KBM-7 (cell line): ENCODE results near the gene ETV7.
"Not testable (repeated sequence)": the region's sequence is repeated elsewhere in the genome, so short reads cannot be mapped to it uniquely, and the experiment has no call there.

Experiments used
- DNase-seq: peaks from one replicate; pipeline ENCODE4 v3.0.0-alpha.2; 2015
- in situ Hi-C: fragments of 300-500 bp; cut with MboI; formaldehyde crosslinking; loops from 2 replicates; pipeline ENCODE4 v1.14.3; 2020; ENCODE audit warnings: low sequenced_read_pairs, low pct_unique_long_range_greater_than_20kb, mixed read lengths

ETV7 gene

DNA sequence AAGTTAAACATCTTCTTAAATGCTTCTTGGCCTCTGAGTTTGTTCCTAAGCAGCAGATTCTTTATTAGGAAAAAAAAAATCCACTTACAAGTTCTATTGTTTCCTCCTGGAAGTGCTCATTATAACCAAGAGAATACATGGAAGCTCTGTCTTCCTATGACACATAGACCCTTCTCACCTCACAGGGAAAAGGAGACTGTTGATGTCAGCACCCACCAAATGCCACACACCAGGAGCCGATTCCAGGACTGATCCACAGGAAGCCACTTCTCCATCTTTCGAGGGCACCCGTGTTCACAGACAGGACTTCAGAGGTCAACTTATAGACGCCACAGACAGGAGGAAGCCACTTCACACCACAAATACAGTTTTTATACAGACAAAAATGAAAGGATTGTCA, 37.4 kb downstream of the ETV7 start:
- DNase-seq: no peak
- in situ Hi-C loops: no loop called here

DNA sequence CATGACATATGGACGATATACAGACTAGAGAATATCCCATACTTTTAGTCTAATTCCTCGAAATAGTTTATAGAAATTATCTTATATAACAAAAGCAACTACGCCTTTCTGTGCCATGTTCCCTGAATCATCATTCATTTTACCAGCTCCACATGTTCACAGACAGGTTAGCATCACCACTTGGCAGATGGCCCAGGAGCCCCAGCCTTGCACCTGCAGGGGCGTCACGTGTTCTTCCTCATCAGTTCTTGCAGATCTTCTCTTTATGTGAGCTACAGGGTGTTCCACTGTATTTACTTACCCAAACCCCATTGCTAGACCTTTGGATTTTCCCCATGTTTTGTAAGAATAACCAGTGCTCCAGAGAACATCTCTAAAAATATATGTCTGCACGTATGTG, 38.2 kb downstream of the ETV7 start:
- in situ Hi-C loops: no loop called here
- no peak for DNase-seq

DNA sequence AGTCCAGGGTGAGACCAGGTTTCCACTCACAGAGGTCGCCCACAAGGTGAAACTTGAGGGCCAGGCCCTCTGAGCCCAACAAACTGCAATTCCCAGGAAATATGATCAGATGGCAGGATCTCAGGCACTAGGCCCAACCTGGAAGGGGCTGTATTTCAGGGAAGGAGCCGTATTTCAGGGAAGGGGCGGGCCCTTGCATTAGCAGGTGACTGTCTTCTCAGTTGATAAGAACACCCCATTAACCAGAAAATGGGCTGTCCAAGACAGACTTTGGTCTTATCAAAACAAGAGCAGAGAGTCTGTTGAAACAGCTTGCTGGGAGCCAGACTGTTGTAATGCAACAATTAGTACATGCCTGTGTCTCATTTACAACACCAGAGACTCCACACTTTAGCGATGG, 39.8 kb downstream of the ETV7 start:
- no peak for DNase-seq
- in situ Hi-C loops: no loop called here

DNA sequence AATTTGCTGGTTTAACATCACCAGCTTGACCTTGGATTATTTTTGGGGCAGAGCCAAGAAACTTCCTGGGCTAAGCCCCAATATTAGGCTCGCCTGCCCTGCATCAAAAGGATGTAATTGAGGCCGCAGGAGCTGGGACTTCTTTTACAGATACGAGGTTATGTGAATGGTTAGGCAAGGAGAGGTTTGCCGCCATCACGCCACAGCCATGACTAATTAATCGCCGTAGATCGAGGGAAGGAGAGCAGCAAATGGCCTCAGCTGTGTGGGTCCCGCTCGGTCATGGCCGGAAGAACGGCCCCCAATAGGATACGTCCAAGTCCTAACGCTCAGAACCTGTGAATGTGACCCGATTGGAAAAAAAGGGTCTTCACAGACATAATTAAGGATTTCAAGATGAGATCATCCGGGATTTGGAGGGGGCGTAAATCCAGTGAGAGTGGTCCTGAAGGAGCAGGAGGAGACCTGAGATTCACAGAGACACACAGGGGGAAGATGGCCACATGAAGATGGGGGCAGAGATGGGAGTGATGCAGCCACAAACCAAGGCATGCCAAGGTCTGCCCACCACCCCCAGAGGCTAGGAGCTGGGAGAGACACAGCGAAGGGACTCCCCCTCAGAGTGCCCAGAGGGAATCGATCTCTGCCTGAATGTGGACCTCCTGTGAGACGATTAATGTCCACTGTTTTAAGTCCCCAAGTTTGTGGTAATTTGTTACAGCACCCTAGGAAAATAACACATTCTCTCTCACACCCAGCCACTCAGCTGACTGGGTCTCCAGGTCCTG, 40.8 kb downstream of the ETV7 start:
- no peak for DNase-seq
- in situ Hi-C loops: no loop called here

DNA sequence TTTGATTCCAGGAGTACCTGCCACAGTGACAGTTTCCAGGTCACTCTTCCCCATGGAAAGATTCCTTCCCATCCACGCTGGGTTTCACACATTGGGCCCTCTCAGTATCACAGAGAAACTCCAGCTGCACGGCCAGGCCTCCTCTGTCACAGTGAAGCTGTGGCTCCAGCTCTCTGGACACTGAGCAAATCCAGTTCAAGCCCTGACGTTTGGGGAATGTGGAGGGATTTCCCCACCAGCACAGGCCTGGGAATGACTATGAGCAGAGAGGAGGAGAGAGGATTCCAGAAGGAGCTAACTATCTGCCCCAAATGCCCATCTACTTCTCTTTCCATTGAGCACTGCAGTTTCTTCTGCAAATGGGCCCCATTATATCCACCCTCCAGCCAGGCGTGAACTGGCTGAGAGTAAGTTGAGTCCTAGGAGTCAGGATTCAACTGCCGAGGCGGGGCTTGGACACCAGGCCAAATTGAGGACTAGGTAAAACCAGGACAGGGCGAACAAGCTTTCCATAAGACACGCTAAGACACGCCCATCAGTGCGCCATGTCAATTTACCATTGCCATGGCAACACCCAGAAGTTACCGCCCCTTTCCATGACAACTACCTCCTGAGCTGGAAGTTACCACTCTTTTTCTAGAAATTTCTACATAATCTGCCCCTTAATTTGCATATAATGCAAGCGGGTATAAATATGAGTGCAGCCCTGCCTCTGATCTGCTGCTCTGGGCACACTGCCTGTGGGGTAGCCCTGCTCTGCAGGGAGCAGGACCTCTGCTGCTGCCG, 41.6 kb downstream of the ETV7 start:
- in situ Hi-C loops: no loop called here
- no peak for DNase-seq

DNA sequence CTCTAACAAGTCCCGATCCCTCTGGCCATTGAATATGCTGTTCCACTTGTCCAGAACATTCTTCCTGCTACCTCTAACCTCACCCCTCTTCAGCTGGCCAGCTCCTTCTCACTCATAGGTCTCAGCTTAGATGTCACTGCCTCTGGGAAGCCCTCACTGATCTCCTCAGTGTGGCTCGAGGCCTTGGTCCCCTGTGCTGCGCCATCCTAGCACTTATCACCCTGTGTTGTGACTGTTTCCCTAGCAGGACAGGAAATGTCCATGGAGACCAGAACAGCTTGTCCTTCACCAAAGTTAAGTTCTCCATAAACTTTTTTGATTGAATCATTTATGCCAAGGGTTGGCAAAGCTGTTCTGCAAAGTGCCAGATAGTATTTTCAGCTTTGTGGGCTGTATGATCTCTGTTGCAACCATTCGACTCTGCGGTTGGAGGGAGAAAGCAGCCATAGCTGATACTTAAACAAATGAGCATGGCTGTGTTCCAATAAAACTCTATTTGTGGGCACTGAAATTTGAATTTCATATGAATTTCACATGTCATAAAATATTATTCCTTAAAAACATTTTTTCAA, 44.3 kb downstream of the ETV7 start:
- DNase-seq: no peak
- in situ Hi-C loops: no loop called here

DNA sequence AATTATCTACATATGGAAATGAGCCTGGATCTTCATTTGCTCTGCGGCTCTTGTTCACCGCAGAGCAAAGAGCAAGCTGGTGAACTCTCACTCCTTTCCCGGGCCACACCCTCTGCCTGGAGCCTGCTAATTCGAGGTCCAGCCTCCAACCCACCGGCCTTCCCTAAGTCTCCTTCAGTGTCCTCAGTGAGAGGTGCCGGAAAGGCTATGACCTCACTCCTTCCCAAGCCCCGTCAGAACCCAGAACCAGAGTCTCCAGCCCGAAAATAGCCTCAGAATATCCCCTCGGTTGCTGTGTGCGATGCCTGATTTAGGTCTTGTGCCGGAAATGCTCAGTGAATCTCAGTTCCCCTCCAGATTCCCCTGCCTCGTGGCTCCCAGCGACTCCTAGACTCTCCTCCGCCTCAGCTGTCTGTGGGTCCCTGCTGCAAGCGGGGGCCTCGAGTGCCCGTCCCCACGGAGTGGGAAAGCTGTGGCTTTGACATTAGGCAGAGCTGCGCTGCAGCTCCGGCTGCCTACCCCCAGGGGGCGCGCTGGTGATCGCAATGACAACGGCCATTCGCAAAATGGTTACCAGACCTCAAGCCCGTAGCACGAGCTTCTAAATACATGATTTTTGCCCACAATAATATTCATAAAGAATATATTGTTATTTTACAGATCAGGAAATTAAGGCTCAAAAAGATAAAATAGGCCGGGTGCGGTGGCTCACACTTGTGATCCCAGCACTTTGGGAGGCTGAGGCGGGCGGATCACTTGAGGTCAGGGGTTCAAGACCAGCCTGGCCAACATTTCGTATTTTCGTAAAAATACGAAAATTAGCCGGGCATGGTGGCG, 46.6 kb downstream of the ETV7 start:
- peak; percentile 73 for DNase-seq
- in situ Hi-C loops: no loop called here

DNA sequence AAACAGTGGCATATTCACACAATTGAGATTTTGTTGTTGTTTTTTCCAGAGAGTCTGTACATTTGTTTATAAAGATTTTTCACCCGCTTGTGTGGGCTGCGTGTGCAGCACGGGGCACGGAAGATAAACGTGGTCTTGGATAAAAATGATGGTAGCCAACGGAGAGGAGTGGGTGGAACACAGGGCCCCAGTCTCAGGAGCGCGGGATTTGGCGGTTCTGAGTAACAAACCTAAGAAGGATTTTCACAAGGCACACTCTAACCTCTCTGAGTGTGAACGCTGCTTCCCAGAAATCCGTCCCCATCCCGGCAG, 47.2 kb downstream of the ETV7 start:
- DNase-seq: no peak
- in situ Hi-C loops: no loop called here

DNA sequence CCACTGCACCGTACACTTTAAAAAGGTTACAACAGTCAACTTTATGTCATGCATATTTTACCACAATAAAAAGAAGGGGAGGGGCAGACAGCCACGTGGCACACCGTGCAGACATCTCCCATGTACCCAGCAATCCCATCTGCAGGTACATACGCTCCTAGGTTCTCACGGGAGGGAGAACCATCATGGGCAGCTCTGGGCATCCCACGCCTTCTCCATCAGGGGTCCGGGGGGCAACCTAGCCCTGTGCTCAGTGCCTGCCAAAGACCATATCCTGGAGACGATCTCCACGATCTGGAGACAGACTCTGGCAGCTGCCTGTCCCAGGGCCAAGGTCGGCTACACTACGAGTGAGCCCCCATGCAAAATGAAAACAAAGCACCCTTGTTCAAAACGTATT, 48.3 kb downstream of the ETV7 start:
- in situ Hi-C loops: no loop called here
- no peak for DNase-seq

DNA sequence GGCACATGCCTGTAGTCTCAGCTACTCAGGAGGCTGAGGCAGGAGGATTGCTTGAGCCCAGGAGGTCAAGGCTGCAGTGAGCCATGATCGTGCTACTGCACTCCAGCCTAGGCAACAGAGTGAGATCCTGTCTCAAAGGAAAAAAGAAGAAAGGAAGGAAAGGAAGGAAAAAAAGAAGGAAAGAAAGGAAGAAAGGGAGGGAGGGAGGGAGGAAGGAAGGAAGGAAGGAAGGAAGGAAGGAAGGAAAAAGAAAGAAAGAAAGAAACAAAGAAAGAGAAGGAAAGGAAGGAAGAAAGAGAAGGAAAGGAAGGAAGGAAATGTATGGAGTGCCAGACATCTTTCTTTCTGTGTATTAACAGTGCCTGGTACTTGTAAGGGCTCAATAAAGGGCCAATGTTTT, 49.2 kb downstream of the ETV7 start:
- in situ Hi-C loops, DNase-seq: not testable (repeated sequence)

DNA sequence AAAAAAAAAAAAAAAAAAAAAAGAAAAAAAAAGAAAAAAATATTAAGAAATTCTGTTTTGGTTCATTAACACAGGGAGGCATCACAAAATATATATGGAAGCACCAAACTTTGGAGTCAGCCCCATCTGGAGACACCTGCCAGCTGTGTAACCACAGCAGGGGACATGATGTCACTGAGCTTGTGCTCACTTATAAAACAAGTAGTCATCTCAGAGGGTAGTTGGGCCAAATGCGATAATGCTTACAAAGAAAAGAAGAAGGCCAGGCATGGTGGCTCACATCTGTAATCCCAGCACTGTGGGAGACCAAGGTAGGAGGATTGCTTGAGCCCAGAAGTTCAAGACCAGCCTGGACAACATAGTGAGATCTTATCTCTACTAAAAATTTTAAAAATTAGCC, 49.7 kb downstream of the ETV7 start:
- in situ Hi-C loops: no loop called here
- DNase-seq: no peak

DNA sequence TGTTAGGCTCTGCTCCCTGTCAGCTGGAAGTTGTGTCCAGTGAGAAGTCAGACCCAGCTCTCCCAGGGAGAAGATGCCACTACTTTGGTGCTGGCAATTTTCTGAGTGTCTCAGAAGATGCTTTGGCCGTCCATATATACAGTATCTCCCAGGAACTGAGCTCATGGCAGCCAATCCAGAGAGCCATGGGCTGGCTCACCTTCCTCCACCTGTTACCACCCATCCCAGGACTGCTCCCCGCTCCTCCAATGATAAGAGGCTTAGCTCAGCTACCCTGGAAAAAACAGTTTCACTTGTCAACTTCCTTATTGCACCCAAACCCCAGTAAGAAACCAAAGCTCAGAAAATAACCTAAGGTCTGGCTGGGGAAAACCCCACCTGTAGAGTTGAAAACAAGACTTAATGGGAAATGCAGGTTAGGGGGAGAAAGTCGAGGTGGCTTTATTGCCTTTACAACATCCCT, 50.7 kb downstream of the ETV7 start, which contains the start of gene BNIP5:
BNIP5 (minus strand) TSS at position 110 of the 463 bp plus-strand sequence. CDS start 6,198 bp downstream, outside the sequence.
- in situ Hi-C loops: no loop called here
- no peak for DNase-seq

DNA sequence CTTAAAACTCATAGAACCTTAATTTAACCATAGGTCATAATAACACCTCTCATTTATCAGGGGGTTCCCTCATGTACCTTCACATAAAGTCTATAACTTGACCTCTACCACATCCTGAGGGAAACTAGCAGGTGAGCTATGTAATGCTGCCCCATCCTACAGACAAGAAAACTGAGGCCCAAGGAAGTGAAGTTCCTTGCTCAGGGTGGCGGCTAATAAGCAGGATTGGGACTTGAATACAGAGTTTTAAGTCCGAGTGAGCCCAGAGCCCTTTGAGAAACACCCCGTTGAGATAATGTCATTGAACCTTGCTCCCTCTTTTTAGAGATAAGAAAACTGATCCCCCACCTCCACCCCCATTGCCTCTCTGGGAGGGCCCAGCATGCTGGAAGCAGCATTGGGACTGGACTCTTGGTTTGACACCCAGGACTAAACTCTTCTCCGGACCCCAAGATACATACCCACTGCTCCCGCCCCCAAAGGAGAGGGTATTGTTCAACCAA, 51.2 kb downstream of the ETV7 start:
- no peak for DNase-seq
- in situ Hi-C loops: no loop called here

DNA sequence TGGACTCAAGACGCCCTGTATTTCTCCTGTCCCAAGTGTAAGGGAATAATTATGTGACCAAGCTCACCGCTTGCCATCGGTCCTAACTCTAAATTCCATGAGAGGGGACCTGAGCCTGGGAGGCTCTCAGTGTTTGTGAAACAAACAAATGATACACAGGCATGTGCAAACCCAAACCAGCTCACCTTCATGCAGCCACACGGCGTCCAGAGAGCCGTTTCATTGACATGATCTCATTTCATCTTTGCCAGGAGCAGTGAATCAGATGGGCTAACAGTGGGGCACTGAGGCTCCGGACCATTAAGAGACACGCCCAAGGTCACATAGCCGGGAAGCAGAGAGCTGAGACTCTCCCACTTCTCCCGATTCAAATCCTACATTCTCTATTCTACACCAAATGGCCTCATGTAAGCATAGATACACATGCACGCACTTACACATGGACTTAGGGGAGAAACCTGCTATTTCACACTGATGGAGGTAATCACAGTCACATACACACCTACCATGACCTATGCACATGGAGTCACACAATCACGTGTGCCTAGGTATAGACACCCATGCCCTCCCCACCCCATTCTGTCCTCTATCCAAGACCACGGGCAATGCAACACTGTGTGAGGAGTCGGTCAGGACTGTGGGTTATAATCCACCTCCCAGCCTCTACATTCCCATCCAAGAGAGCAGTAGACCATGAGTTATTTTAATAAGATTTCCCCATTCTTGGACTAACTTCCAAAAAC, 51.8 kb downstream of the ETV7 start:
- in situ Hi-C loops: no loop called here
- DNase-seq: no peak

DNA sequence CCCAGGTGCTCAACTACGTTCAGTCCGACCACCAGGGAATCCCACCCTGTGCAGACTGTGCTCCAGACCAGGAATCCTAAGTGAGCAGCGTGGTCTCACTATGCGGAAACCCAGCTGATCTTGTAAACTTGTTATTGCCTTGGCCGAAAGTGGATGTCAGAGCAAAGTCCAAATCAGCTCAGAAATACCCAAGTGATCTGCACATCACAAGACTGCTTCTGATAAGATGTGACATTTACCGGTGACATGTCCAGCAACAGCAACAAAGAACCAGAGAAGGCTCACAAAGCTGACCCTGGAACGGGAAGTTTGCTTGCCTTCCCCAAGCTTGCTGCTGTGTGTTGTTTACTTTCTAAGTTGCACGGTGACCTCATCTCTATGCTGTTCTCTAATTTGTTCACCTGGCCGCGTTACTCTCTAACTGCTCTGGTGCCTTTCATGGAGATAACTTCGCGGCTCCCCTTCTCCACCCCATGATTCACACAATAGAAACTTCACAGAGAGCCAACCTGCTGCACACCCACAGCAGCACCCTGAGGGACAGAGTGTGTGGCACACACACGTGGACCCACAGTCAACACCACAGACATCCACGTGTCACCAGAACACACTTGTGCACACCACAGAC, 52.5 kb downstream of the ETV7 start:
- in situ Hi-C loops: no loop called here
- DNase-seq: no peak

DNA sequence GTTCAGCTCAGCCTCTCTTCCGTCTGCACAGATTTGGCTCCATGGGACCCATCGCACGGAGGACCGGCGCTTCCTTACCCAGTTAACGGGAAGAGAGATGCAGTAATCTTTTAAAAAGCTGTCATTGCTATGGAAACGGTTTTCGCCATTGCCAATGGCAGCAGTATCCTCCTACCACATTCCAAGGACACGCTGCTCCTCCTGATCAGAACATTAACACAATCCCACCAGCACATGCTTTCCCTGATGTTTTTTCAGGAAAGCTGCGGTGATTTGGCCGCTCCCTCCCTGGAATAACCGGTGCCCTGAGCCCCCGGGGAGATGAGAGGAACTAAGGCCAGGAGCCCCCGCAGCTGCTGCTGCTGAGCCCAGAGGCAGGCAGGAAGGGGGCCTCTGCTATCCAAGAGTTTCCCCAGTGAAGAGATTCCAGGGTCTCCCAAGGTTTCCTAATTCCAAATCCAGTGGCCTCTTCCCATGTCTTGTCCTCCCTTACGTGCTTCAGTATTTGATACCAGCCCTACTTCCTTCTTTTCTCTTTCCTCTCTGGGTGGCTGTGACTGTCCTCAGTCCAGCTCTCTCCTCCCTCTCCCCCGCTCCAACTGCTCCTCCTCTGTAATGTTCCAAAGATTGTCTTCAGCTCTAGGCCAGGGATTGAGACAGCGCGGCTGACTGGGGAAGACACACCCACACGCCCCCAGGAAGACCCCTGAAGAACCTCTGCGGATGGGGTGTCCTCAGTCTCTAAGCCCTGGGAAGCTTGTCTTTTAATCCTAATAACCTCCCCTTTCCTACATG, 53.3 kb downstream of the ETV7 start:
- DNase-seq: no peak
- in situ Hi-C loops: no loop called here

DNA sequence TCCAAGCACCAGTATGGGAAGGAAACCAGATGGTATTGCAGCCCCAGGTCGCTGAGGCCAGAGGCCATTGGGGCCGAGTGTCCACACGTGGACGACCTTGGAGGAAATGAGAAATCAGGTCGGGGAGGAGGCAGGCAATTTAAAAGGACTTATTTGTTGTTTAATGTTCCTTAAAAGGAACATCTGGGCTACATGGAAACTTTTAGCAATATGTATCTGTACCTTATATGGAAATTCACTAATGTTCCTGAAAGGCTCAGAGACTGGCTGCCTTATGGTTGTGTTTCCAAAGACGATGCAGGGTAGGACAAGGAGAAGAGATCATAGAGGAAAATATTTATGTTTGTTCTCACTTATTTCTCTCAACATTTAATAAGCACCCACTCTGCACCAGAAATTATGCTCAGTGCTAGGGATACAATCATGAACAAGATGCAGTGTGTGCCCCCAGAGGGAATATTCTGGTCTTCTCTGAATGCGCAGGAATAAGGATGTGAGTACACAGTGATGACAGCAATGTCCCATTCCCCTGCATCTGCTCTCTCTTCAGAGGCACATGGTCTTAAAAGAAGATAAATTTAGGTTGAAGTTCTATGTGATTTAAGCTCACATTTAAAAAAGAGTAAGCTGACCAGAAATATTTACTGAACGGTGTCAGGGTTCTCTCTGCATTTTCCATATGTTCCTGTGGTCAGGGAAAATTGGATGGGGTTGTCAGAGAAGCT, 54.1 kb downstream of the ETV7 start:
- in situ Hi-C loops: no loop called here
- no peak for DNase-seq
